HG02610 (cell line): Measurements from ENCODE around the gene PAK5.

ENCODE experiments used
- ATAC-seq: cut with Tn5 transposase; IDR thresholded peaks from one replicate; pipeline ENCODE4 v1.9.1; 2021; ENCODE audit warnings: mild to moderate bottlenecking, moderate library complexity; ENCODE audit not compliant: unreplicated experiment

The PAK5 gene

GRCh38 chr20:9792674-9793073 is 46.2 kb downstream of the PAK5 start:
- no peak for ATAC-seq

GRCh38 chr20:9789131-9789530 is 49.7 kb downstream of the PAK5 start:
- no peak for ATAC-seq

- ATAC-seq: no peak
Measured at GRCh38 chr20:9775176-9775575, 63.7 kb downstream of the PAK5 start.

GRCh38 chr20:9769954-9770353 is 68.9 kb downstream of the PAK5 start:
- no peak for ATAC-seq

- ATAC-seq: no peak
Measured at GRCh38 chr20:9761476-9761875, 77.4 kb downstream of the PAK5 start.

- no peak for ATAC-seq
Measured at GRCh38 chr20:9759392-9759791, 79.5 kb downstream of the PAK5 start.

- no peak for ATAC-seq
Measured at GRCh38 chr20:9758752-9759151, 80.1 kb downstream of the PAK5 start.

GRCh38 chr20:9756660-9757059 is 82.2 kb downstream of the PAK5 start:
- ATAC-seq: no peak

GRCh38 chr20:9755301-9755700 is 83.6 kb downstream of the PAK5 start:
- no peak for ATAC-seq

GRCh38 chr20:9744551-9744950 is 94.3 kb downstream of the PAK5 start:
- ATAC-seq: no peak

- no peak for ATAC-seq
Measured at GRCh38 chr20:9743871-9744270, 95.0 kb downstream of the PAK5 start.

- no peak for ATAC-seq
Measured at GRCh38 chr20:9742821-9743220, 96.1 kb downstream of the PAK5 start.

- ATAC-seq: no peak
Measured at GRCh38 chr20:9741996-9742395, 96.9 kb downstream of the PAK5 start.

GRCh38 chr20:9740486-9740885 is 98.4 kb downstream of the PAK5 start:
- ATAC-seq: no peak

- no peak for ATAC-seq
Measured at GRCh38 chr20:9739991-9740390, 98.9 kb downstream of the PAK5 start.

- ATAC-seq: no peak
Measured at GRCh38 chr20:9736373-9736772, 102.5 kb downstream of the PAK5 start.

GRCh38 chr20:9723501-9724202 is 115.2 kb downstream of the PAK5 start:
- ATAC-seq: no peak

GRCh38 chr20:9711872-9712271 is 127.0 kb downstream of the PAK5 start:
- ATAC-seq: no peak

- no peak for ATAC-seq
Measured at GRCh38 chr20:9710685-9711084, 128.2 kb downstream of the PAK5 start.

GRCh38 chr20:9705722-9706476 is 133.0 kb downstream of the PAK5 start:
- ATAC-seq: no peak

- ATAC-seq: no peak
Measured at GRCh38 chr20:9699181-9699580, 139.7 kb downstream of the PAK5 start.

GRCh38 chr20:9689041-9689440 is 149.8 kb downstream of the PAK5 start:
- no peak for ATAC-seq

- no peak for ATAC-seq
Measured at GRCh38 chr20:9686866-9687265, 152.0 kb downstream of the PAK5 start.
